GM23338 (cell line): ENCODE measurements around the gene CERS5. TPM values are rescaled to one million over a fixed set of nuclear protein-coding genes. Genes with fewer than 3 reads are reported as not detected.

Source experiments
- ATAC-seq: fragments of 200-7000 bp; cut with Tn5 transposase; 3 replicates; pipeline ENCODE4 v1.9.1; 2020
- DNase-seq: peaks from one replicate; pipeline ENCODE4 v3.0.0-alpha.2; 2015; ENCODE audit warnings: low spot score
- H2AFZ ChIP-seq: fragments of 200-600 bp; sonication (generic); 2 replicates; pipeline ENCODE4 v1.8.0; 2016; ENCODE audit warnings: antibody characterized with exemption, mild to moderate bottlenecking, moderate library complexity
- H3F3A ChIP-seq: fragments of 200-600 bp; sonication (generic); replicated peaks from 2 replicates; pipeline ENCODE4 v1.8.0; 2017; ENCODE audit warnings: antibody characterized with exemption, mixed run types, low read depth
- H3K27ac ChIP-seq: fragments of 200-600 bp; sonication (generic); 2 replicates; pipeline ENCODE4 v1.6.1; 2016; ENCODE audit warnings: low read depth
- H3K27me3 ChIP-seq: fragments of 200-600 bp; sonication (generic); 2 replicates; pipeline ENCODE4 v1.8.0; 2016; ENCODE audit warnings: mild to moderate bottlenecking, mixed run types, moderate library complexity; ENCODE audit not compliant: insufficient read depth
- H3K36me3 ChIP-seq: fragments of 200-600 bp; sonication (generic); 2 replicates; pipeline ENCODE4 v1.8.0; 2016; ENCODE audit warnings: mild to moderate bottlenecking; ENCODE audit not compliant: insufficient read depth
- H3K4me1 ChIP-seq: fragments of 200-600 bp; sonication (generic); 2 replicates; pipeline ENCODE4 v1.8.0; 2016; ENCODE audit warnings: mild to moderate bottlenecking, moderate library complexity; ENCODE audit not compliant: insufficient read depth
- H3K4me2 ChIP-seq: fragments of 200-600 bp; sonication (generic); 2 replicates; pipeline ENCODE4 v1.7.1; 2017; ENCODE audit warnings: mixed run types
- H3K4me3 ChIP-seq: fragments of 200-600 bp; sonication (generic); 2 replicates; pipeline ENCODE4 v1.6.1; 2016; ENCODE audit warnings: mixed run types
- H3K79me2 ChIP-seq: fragments of 200-600 bp; sonication (generic); replicated peaks from 2 replicates; pipeline ENCODE4 v1.8.0; 2017; ENCODE audit warnings: mild to moderate bottlenecking; ENCODE audit not compliant: insufficient read depth
- H3K9me2 ChIP-seq: fragments of 200-600 bp; sonication (generic); 2 replicates; pipeline ENCODE4 v1.8.0; 2017; ENCODE audit not compliant: insufficient read depth
- H4K20me1 ChIP-seq: fragments of 200-600 bp; sonication (generic); replicated peaks from 2 replicates; pipeline ENCODE4 v1.8.0; 2017; ENCODE audit warnings: mild to moderate bottlenecking; ENCODE audit not compliant: insufficient read depth
- H3K27ac Mint-ChIP-seq: 2 replicates; pipeline ENCODE4 v1.8.0; 2020; ENCODE audit warnings: inconsistent platforms, mild to moderate bottlenecking, moderate library complexity, mixed read lengths
- H3K27me3 Mint-ChIP-seq: 3 replicates; pipeline ENCODE4 v1.8.0; 2022; ENCODE audit warnings: low read depth, mild to moderate bottlenecking, moderate library complexity, mixed read lengths, inconsistent platforms; ENCODE audit not compliant: insufficient read depth, poor library complexity
- H3K36me3 Mint-ChIP-seq: 3 replicates; pipeline ENCODE4 v1.8.0; 2021; ENCODE audit warnings: low read depth, mild to moderate bottlenecking, inconsistent platforms, moderate library complexity, mixed read lengths
- H3K4me1 Mint-ChIP-seq: 3 replicates; pipeline ENCODE4 v1.8.0; 2020; ENCODE audit warnings: mild to moderate bottlenecking, inconsistent platforms, mixed read lengths
- H3K4me3 Mint-ChIP-seq: 3 replicates; pipeline ENCODE4 v1.8.0; 2021; ENCODE audit warnings: moderate library complexity, mild to moderate bottlenecking, inconsistent platforms, mixed read lengths
- H3K9me3 Mint-ChIP-seq: 3 replicates; pipeline ENCODE4 v1.8.0; 2020; ENCODE audit warnings: moderate library complexity, mild to moderate bottlenecking, inconsistent platforms, mixed read lengths
- EZH2 ChIP-seq: fragments of 200-600 bp; sonication (generic); IDR thresholded peaks from one replicate; pipeline ENCODE4 v1.8.0; 2017; ENCODE audit warnings: antibody characterized with exemption, mild to moderate bottlenecking, low read depth; ENCODE audit not compliant: unreplicated experiment
- JUNB ChIP-seq: IDR thresholded peaks from one replicate; pipeline ENCODE4 v1.6.1; 2016; ENCODE audit warnings: antibody characterized with exemption; ENCODE audit not compliant: unreplicated experiment
- NANOG ChIP-seq: IDR thresholded peaks from 2 replicates; pipeline ENCODE4 v1.6.1; 2016; ENCODE audit warnings: antibody characterized with exemption, borderline replicate concordance
- REST ChIP-seq: IDR thresholded peaks from one replicate; pipeline ENCODE4 v1.6.1; 2018; ENCODE audit warnings: antibody characterized with exemption; ENCODE audit not compliant: unreplicated experiment
- ZNF331 ChIP-seq: fragments of 250-450 bp; sonication (Bioruptor Pico); IDR thresholded peaks from 2 replicates; pipeline ENCODE4 v1.5.0; 2020; ENCODE audit warnings: low read depth, mild to moderate bottlenecking, moderate library complexity
- polyA plus RNA-seq: library from polyadenylated mRNA; unstranded; fragments of >200 nt; fragmentation: Nextera tagmentation; extraction: Ambion mirVana; gene quantifications from 2 replicates; pipeline ENCODE4 v1.2.1, GENCODE V29; 2016
- total RNA-seq: library from RNA; depleted of rRNA; stranded (reverse); fragments of >200 nt; shearing (Covaris generic); gene quantifications from 2 replicates; pipeline ENCODE4 v1.2.3, GENCODE V29; 2014
- TF ChIP-seq, protein P1 (sequence below): fragments of 250-450 bp; sonication (Bioruptor Pico); IDR thresholded peaks from 2 replicates; pipeline ENCODE4 v1.5.0; 2020; ENCODE audit warnings: mild to moderate bottlenecking, moderate library complexity

The CERS5 gene
- total and polyA plus RNA-seq, 2 experiments from 2014 or later = 42.7 to 56.5 TPM

- peaks cover 22% of the 10 kb centered on the region for H3K79me2 ChIP-seq
- H3K4me1 ChIP-seq = peaks cover 5% of the 10 kb centered on the region
- H3K36me3 ChIP-seq = peaks cover 6% of the 10 kb centered on the region; the same call in 1 of the 2 replicates
- no peak overlapping the region for H3K4me2 ChIP-seq
- Mint-ChIP-seq H3K27me3 (peaks cover 7% of the 10 kb centered on the region), H3K9me3 (no peaks in the 10 kb centered on the region; the same call in 2 of the 3 replicates), H3K36me3 (peaks cover 21% of the 10 kb centered on the region), H3K4me1 (peaks cover 30% of the 10 kb centered on the region), H3K4me3 (no peak overlapping the region), H3K27ac (no peak overlapping the region; the same call in 1 of the 2 replicates)
- H3K27ac ChIP-seq = no peak overlapping the region
- H3K4me3 ChIP-seq = no peak overlapping the region
- peaks cover 19% of the 10 kb centered on the region for H3F3A ChIP-seq
- H4K20me1 ChIP-seq = peaks cover 4% of the 10 kb centered on the region
- peaks cover 28% of the 10 kb centered on the region for H3K27me3 ChIP-seq
- H2AFZ ChIP-seq = no peak overlapping the region
- ATAC-seq (no peak), DNase-seq (no peak)
- TF ChIP-seq ZNF331 (CRISPR knock-in tag) = no peak
- no peak for TF ChIP-seq JUNB
- no peak for TF ChIP-seq NANOG
- TF ChIP-seq, protein P1, sequence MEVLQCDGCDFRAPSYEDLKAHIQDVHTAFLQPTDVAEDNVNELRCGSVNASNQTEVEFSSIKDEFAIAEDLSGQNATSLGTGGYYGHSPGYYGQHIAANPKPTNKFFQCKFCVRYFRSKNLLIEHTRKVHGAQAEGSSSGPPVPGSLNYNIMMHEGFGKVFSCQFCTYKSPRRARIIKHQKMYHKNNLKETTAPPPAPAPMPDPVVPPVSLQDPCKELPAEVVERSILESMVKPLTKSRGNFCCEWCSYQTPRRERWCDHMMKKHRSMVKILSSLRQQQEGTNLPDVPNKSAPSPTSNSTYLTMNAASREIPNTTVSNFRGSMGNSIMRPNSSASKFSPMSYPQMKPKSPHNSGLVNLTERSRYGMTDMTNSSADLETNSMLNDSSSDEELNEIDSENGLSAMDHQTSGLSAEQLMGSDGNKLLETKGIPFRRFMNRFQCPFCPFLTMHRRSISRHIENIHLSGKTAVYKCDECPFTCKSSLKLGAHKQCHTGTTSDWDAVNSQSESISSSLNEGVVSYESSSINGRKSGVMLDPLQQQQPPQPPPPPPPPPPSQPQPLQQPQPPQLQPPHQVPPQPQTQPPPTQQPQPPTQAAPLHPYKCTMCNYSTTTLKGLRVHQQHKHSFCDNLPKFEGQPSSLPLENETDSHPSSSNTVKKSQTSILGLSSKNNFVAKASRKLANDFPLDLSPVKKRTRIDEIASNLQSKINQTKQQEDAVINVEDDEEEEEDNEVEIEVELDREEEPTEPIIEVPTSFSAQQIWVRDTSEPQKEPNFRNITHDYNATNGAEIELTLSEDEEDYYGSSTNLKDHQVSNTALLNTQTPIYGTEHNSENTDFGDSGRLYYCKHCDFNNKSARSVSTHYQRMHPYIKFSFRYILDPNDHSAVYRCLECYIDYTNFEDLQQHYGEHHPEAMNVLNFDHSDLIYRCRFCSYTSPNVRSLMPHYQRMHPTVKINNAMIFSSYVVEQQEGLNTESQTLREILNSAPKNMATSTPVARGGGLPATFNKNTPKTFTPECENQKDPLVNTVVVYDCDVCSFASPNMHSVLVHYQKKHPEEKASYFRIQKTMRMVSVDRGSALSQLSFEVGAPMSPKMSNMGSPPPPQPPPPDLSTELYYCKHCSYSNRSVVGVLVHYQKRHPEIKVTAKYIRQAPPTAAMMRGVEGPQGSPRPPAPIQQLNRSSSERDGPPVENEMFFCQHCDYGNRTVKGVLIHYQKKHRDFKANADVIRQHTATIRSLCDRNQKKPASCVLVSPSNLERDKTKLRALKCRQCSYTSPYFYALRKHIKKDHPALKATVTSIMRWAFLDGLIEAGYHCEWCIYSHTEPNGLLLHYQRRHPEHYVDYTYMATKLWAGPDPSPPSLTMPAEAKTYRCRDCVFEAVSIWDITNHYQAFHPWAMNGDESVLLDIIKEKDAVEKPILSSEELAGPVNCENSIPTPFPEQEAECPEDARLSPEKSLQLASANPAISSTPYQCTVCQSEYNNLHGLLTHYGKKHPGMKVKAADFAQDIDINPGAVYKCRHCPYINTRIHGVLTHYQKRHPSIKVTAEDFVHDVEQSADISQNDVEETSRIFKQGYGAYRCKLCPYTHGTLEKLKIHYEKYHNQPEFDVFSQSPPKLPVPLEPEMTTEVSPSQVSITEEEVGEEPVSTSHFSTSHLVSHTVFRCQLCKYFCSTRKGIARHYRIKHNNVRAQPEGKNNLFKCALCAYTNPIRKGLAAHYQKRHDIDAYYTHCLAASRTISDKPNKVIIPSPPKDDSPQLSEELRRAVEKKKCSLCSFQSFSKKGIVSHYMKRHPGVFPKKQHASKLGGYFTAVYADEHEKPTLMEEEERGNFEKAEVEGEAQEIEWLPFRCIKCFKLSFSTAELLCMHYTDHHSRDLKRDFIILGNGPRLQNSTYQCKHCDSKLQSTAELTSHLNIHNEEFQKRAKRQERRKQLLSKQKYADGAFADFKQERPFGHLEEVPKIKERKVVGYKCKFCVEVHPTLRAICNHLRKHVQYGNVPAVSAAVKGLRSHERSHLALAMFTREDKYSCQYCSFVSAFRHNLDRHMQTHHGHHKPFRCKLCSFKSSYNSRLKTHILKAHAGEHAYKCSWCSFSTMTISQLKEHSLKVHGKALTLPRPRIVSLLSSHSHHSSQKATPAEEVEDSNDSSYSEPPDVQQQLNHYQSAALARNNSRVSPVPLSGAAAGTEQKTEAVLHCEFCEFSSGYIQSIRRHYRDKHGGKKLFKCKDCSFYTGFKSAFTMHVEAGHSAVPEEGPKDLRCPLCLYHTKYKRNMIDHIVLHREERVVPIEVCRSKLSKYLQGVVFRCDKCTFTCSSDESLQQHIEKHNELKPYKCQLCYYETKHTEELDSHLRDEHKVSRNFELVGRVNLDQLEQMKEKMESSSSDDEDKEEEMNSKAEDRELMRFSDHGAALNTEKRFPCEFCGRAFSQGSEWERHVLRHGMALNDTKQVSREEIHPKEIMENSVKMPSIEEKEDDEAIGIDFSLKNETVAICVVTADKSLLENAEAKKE (CRISPR knock-in tag) = no peak
- no peak for TF ChIP-seq REST
- no peak for TF ChIP-seq EZH2
- no peaks in the 10 kb centered on the region for H3K9me2 ChIP-seq
These were observed 84.5 kb downstream of the CERS5 start for GRCh38 chr12:50082644-50083043.
